HG02885 (cell line): ENCODE measurements around the gene PRSS35.
"Not testable (repeated sequence)": the region's sequence is repeated elsewhere in the genome, so short reads cannot be mapped to it uniquely, and the experiment has no call there.

Source experiments
- ATAC-seq: cut with Tn5 transposase; IDR thresholded peaks from one replicate; pipeline ENCODE4 v1.9.1; 2021; ENCODE audit warnings: mild to moderate bottlenecking; ENCODE audit not compliant: unreplicated experiment, poor library complexity

The PRSS35 gene

GRCh38 chr6:83511901-83512681 is at the start of gene PRSS35:
PRSS35 (plus strand) TSS chr6:83512534; CDS start chr6:83523442, 10,908 bp downstream.
- ATAC-seq: peak; percentile 67

GRCh38 chr6:83463886-83464285 is 48.4 kb upstream of the PRSS35 start:
- no peak for ATAC-seq

GRCh38 chr6:83464381-83465140 is 47.8 kb upstream of the PRSS35 start:
- ATAC-seq: no peak

GRCh38 chr6:83466328-83466727 is 46.0 kb upstream of the PRSS35 start:
- ATAC-seq: no peak

GRCh38 chr6:83467620-83468036 is 44.7 kb upstream of the PRSS35 start:
- ATAC-seq: no peak

GRCh38 chr6:83470001-83470400 is 42.3 kb upstream of the PRSS35 start:
- ATAC-seq: no peak

- ATAC-seq: no peak
Measured at GRCh38 chr6:83470587-83470986, 41.7 kb upstream of the PRSS35 start.

GRCh38 chr6:83472767-83473166 is 39.6 kb upstream of the PRSS35 start:
- ATAC-seq: no peak

- no peak for ATAC-seq
Measured at GRCh38 chr6:83474309-83474708, 38.0 kb upstream of the PRSS35 start.

- no peak for ATAC-seq
Measured at GRCh38 chr6:83476971-83477370, 35.4 kb upstream of the PRSS35 start.

- ATAC-seq: no peak
Measured at GRCh38 chr6:83479389-83479788, 32.9 kb upstream of the PRSS35 start.

GRCh38 chr6:83480470-83480869 is 31.9 kb upstream of the PRSS35 start:
- ATAC-seq: no peak

- ATAC-seq: not testable (repeated sequence)
Measured at GRCh38 chr6:83481938-83482337, 30.4 kb upstream of the PRSS35 start.

GRCh38 chr6:83488448-83488847 is 23.9 kb upstream of the PRSS35 start:
- ATAC-seq: no peak

GRCh38 chr6:83488861-83489260 is 23.5 kb upstream of the PRSS35 start:
- no peak for ATAC-seq

GRCh38 chr6:83490217-83490807 is 22.0 kb upstream of the PRSS35 start:
- no peak for ATAC-seq

GRCh38 chr6:83505356-83505755 is 7.0 kb upstream of the PRSS35 start:
- no peak for ATAC-seq

GRCh38 chr6:83509441-83509840 is 2.9 kb upstream of the PRSS35 start:
- no peak for ATAC-seq

GRCh38 chr6:83510791-83511190 is 1.5 kb upstream of the PRSS35 start:
- no peak for ATAC-seq

- no peak for ATAC-seq
Measured at GRCh38 chr6:83511266-83511665, 1.1 kb upstream of the PRSS35 start.

- peak; percentile 8 for ATAC-seq
Measured at GRCh38 chr6:83514466-83514865, 2.1 kb downstream of the PRSS35 start.
